Testis (tissue), 3 donors: ENCODE results near the gene EFCAB14. TPM values are rescaled to one million over a fixed set of nuclear protein-coding genes. Genes with fewer than 3 reads are reported as not detected.
A peak's percentile ranks its signal among the peaks of the same experiment; 100 is the strongest.
"Not testable (repeated sequence)": the region's sequence is repeated elsewhere in the genome, so short reads cannot be mapped to it uniquely, and the experiment has no call there.

Experiments
- DNase-seq: peaks from one replicate; pipeline ENCODE4 v3.0.0-alpha.2; 2019
- H3K27ac ChIP-seq, 2 donors: fragments of 200-600 bp; sonication (generic); one replicate each; pipeline ENCODE4 v1.5.1; 2019
- H3K27me3 ChIP-seq: fragments of 200-600 bp; sonication (generic); one replicate; pipeline ENCODE4 v1.5.1; 2019
- H3K36me3 ChIP-seq: fragments of 200-600 bp; sonication (generic); one replicate; pipeline ENCODE4 v1.5.1; 2017; ENCODE audit warnings: low read depth; ENCODE audit errors: missing control alignments
- H3K4me1 ChIP-seq: fragments of 200-600 bp; sonication (generic); one replicate; pipeline ENCODE4 v1.5.1; 2019
- H3K4me3 ChIP-seq, 2 donors: fragments of 200-600 bp; sonication (generic); one replicate each; pipeline ENCODE4 v1.5.1; 2017 to 2019
- H3K9me3 ChIP-seq: fragments of 200-600 bp; sonication (generic); one replicate; pipeline ENCODE4 v1.5.1; 2017
- CTCF ChIP-seq, 3 experiments: fragments of 450-650 bp in 2 of 3; fragments of 200-600 bp in 1 of 3; sonication (generic) in 1 of 3; IDR thresholded peaks; one replicate each; pipeline ENCODE4 v1.5.1; 2016 to 2019; ENCODE audit warnings: antibody characterized with exemption in 3 of 3, mild to moderate bottlenecking in 2 of 3, moderate library complexity in 1 of 3
- POLR2A ChIP-seq: fragments of 450-650 bp; IDR thresholded peaks from one replicate; pipeline ENCODE4 v1.6.1; 2017; ENCODE audit warnings: antibody characterized with exemption, mild to moderate bottlenecking, moderate library complexity
- WGBS, 2 donors: methylation state at CpG; one replicate each; pipeline ENCODE4 v1.1.5; 2018; 5-methylcytosine and 5-hydroxymethylcytosine counted together
- intact Hi-C: fragments of 100-400 bp; cut with DNase I; formaldehyde crosslinking; loops from one replicate; pipeline ENCODE4 v1.15.1; 2023; ENCODE audit warnings: low total_unique reads
- polyA plus RNA-seq: library from polyadenylated mRNA; stranded (reverse); fragments of 350-450 nt; fragmentation: Illumina TruSeq; extraction: RNeasy Lipid Tissue Mini Kit (QIAGEN cat#74804); gene quantifications from one replicate; pipeline ENCODE4 v1.2.3, GENCODE V29; 2014; ENCODE audit warnings: low read depth, low replicate concordance; ENCODE audit not compliant: insufficient read depth
- total RNA-seq, 2 donors: library from RNA; depleted of rRNA; stranded (reverse); fragments of >200 nt; gene quantifications; one replicate each; pipeline ENCODE4 v1.2.3, GENCODE V29; 2016

EFCAB14 gene
- total and polyA plus RNA-seq, 3 donors from 2014 or later: 76.6 to 94.0 (median 77.8) TPM

- H3K4me1 ChIP-seq: no peaks in the 10 kb centered on the region
- WGBS, 2 donors: 28 to 31% methylated on average over 7 of the region's 7 CpGs
- no peaks in the 10 kb centered on the region for H3K9me3 ChIP-seq
- peak; percentile 86 for DNase-seq
- intact Hi-C loops: loop anchor here (5.0 kb wide), 1 partner anchor 193 kb away; no protein-coding TSS in a partner anchor
- no peak overlapping the region for H3K27ac ChIP-seq
- H3K36me3 ChIP-seq: no peaks in the 10 kb centered on the region
- H3K27me3 ChIP-seq: no peaks in the 10 kb centered on the region
- no peak overlapping the region for H3K4me3 ChIP-seq
- TF ChIP-seq POLR2A (no peak), CTCF (IDR thresholded peaks at IDR 0.05) (peak; percentile 70 to 89 (median 80))
Observed at GRCh38 chr1:46724991-46725735, 6.2 kb upstream of the EFCAB14 start.

- intact Hi-C loops: loop anchor here (5.0 kb wide), 1 partner anchor 192 kb away; no protein-coding TSS in a partner anchor
- TF ChIP-seq CTCF (IDR thresholded peaks at IDR 0.05) (no peak), POLR2A (no peak)
- H3K4me3 ChIP-seq: no peak overlapping the region
- no peak for DNase-seq
- no peak overlapping the region for H3K27ac ChIP-seq
- peaks cover 2% of the 10 kb centered on the region for H3K4me1 ChIP-seq
- no peaks in the 10 kb centered on the region for H3K27me3 ChIP-seq
- H3K36me3 ChIP-seq: no peaks in the 10 kb centered on the region
- WGBS, 2 donors: 79 to 86% methylated on average over 4 of the region's 4 CpGs
- H3K9me3 ChIP-seq: no peaks in the 10 kb centered on the region
Observed at GRCh38 chr1:46723901-46724300, 5.0 kb upstream of the EFCAB14 start.

- Histone ChIP-seq H3K9me3 (no peaks in the 10 kb centered on the region), H3K27ac (no peak overlapping the region), H3K4me3 (no peak overlapping the region), H3K36me3 (no peaks in the 10 kb centered on the region), H3K27me3 (no peaks in the 10 kb centered on the region), H3K4me1 (peaks cover 15% of the 10 kb centered on the region)
- intact Hi-C loops: loop anchor here (5.0 kb wide), 1 partner anchor 189 kb away; no protein-coding TSS in a partner anchor
- TF ChIP-seq POLR2A: no peak
- no peak for TF ChIP-seq CTCF (IDR thresholded peaks at IDR 0.05)
- DNase-seq: no peak
- 43 to 63% methylated on average over 3 of the region's 3 CpGs for WGBS, 2 donors
Observed at GRCh38 chr1:46721686-46722205, 2.8 kb upstream of the EFCAB14 start.

GRCh38 chr1:46721204-46721603 lies 2.3 kb upstream of the EFCAB14 start:
- intact Hi-C loops: loop anchor here (5.0 kb wide), 1 partner anchor 189 kb away; no protein-coding TSS in a partner anchor
- peaks cover 15% of the 10 kb centered on the region for H3K4me1 ChIP-seq
- whole genome bisulfite sequencing, 2 donors: 92 to 97% methylated on average over 1 of the region's 1 CpG

GRCh38 chr1:46720319-46720718 lies 1.4 kb upstream of the EFCAB14 start:
- H3K4me1 ChIP-seq: peaks cover 15% of the 10 kb centered on the region
- not testable (repeated sequence) for H3K27me3 ChIP-seq, H3K36me3 ChIP-seq, H3K4me3 ChIP-seq, H3K9me3 ChIP-seq, DNase-seq, H3K27ac ChIP-seq
- WGBS, 2 donors: 54 to 70% methylated on average over 8 of the region's 8 CpGs
- intact Hi-C loops: loop anchor here (5.0 kb wide), 1 partner anchor 188 kb away; no protein-coding TSS in a partner anchor

More at GRCh38 chr1:46721204-46721603, 2.3 kb upstream of the EFCAB14 start:
- H3K9me3 ChIP-seq: no peaks in the 10 kb centered on the region
- DNase-seq: no peak
- H3K4me3 ChIP-seq: no peak overlapping the region
- no peak for TF ChIP-seq CTCF (IDR thresholded peaks at IDR 0.05)
- TF ChIP-seq POLR2A: no peak
- H3K27ac ChIP-seq: no peak overlapping the region
- H3K36me3 ChIP-seq: no peaks in the 10 kb centered on the region
- no peaks in the 10 kb centered on the region for H3K27me3 ChIP-seq
